Neuronal stem cell (in vitro differentiated cells): ENCODE data around the gene EXOC1L.

ENCODE experiments used
- DNase-seq: peaks from one replicate; pipeline ENCODE4 v3.0.0-alpha.2; 2013; ENCODE audit warnings: low spot score
- H2AFZ ChIP-seq: one replicate; pipeline ENCODE4 v1.6.1; 2013; ENCODE audit warnings: mild to moderate bottlenecking, low read length, inconsistent platforms
- H2AK5ac ChIP-seq: 2 replicates; pipeline ENCODE4 v1.6.1; 2013; ENCODE audit warnings: low read depth, mild to moderate bottlenecking, inconsistent platforms, low read length, moderate library complexity, mixed read lengths
- H2BK120ac ChIP-seq: 2 replicates; pipeline ENCODE4 v1.6.1; 2013; ENCODE audit warnings: low read depth, mild to moderate bottlenecking, inconsistent platforms, low read length, moderate library complexity, mixed read lengths
- H2BK12ac ChIP-seq: one replicate; pipeline ENCODE4 v1.6.1; 2013; ENCODE audit warnings: low read length, inconsistent platforms
- H2BK15ac ChIP-seq: 2 replicates; pipeline ENCODE4 v1.6.1; 2013; ENCODE audit warnings: mild to moderate bottlenecking, low read length, inconsistent platforms, mixed read lengths
- H2BK5ac ChIP-seq: one replicate; pipeline ENCODE4 v1.6.1; 2013; ENCODE audit warnings: inconsistent platforms, mild to moderate bottlenecking, low read length, moderate library complexity
- H3K14ac ChIP-seq: one replicate; pipeline ENCODE4 v1.6.1; 2013; ENCODE audit warnings: low read length, inconsistent platforms
- H3K18ac ChIP-seq: 2 replicates; pipeline ENCODE4 v1.6.1; 2013; ENCODE audit warnings: low read length, inconsistent platforms
- H3K23ac ChIP-seq: 2 replicates; pipeline ENCODE4 v1.6.1; 2013; ENCODE audit warnings: low read depth, mild to moderate bottlenecking, mixed read lengths, low read length, inconsistent platforms; ENCODE audit not compliant: poor library complexity
- H3K27ac ChIP-seq: replicated peaks from 3 replicates; pipeline ENCODE4 v1.5.1; 2013; ENCODE audit warnings: low read length, inconsistent platforms
- H3K27me3 ChIP-seq, 3 experiments: 2 replicates each; pipeline ENCODE4 v1.6.1; 2013; ENCODE audit warnings: low read length in 3 of 3, mild to moderate bottlenecking in 2 of 3, inconsistent platforms in 1 of 3, low read depth in 1 of 3, mixed read lengths in 1 of 3, moderate library complexity in 1 of 3; ENCODE audit not compliant: control insufficient read depth in 3 of 3, insufficient read depth in 3 of 3
- H3K36me3 ChIP-seq, 2 donors: replicated peaks in 1 of 2; 2 replicates each; pipeline ENCODE4 v1.6.1; 2013; ENCODE audit warnings: low read length in 2 of 2; ENCODE audit not compliant: control insufficient read depth in 2 of 2, insufficient read depth in 2 of 2
- H3K4ac ChIP-seq: 2 replicates; pipeline ENCODE4 v1.6.1; 2013; ENCODE audit warnings: inconsistent platforms, mild to moderate bottlenecking, low read length, moderate library complexity
- H3K4me1 ChIP-seq, 2 donors: 1 replicate in 1 of 2; 2 replicates in 1 of 2; pipeline ENCODE4 v1.6.1; 2013; ENCODE audit warnings: low read length in 2 of 2, low read depth in 1 of 2; ENCODE audit not compliant: control insufficient read depth in 2 of 2, insufficient read depth in 1 of 2
- H3K4me2 ChIP-seq: one replicate; pipeline ENCODE4 v1.6.1; 2013; ENCODE audit warnings: mild to moderate bottlenecking, low read length, inconsistent platforms; ENCODE audit not compliant: insufficient read depth, poor library complexity, severe bottlenecking
- H3K4me3 ChIP-seq, 2 donors: 2 replicates each; pipeline ENCODE4 v1.5.1; 2013; ENCODE audit warnings: low read length in 2 of 2, mild to moderate bottlenecking in 2 of 2, inconsistent platforms in 1 of 2, moderate library complexity in 1 of 2
- H3K79me1 ChIP-seq: one replicate; pipeline ENCODE4 v1.6.1; 2013; ENCODE audit warnings: low read depth, mild to moderate bottlenecking, inconsistent platforms, low read length, moderate library complexity
- H3K9ac ChIP-seq: one replicate; pipeline ENCODE4 v1.6.1; 2013; ENCODE audit warnings: mild to moderate bottlenecking, low read depth, low read length, inconsistent platforms; ENCODE audit not compliant: poor library complexity
- H3K9me3 ChIP-seq, 2 donors: replicated peaks in 1 of 2; 2 replicates each; pipeline versions ENCODE3 to v1.6.1; 2013; ENCODE audit warnings: low read length in 2 of 2, mild to moderate bottlenecking in 2 of 2, inconsistent platforms in 1 of 2, low read depth in 1 of 2, mixed read lengths in 1 of 2, moderate library complexity in 1 of 2; ENCODE audit not compliant: control insufficient read depth in 2 of 2, insufficient read depth in 1 of 2
- H4K8ac ChIP-seq: one replicate; pipeline ENCODE4 v1.6.1; 2013; ENCODE audit warnings: low read depth, mild to moderate bottlenecking, inconsistent platforms, low read length, moderate library complexity
- H4K91ac ChIP-seq: one replicate; pipeline ENCODE4 v1.6.1; 2013; ENCODE audit warnings: low read length, low read depth, mild to moderate bottlenecking, inconsistent platforms; ENCODE audit not compliant: poor library complexity
- WGBS, 2 donors: extraction: QIAGEN DNeasy Blood & Tissue Kit; methylation state at CpG; one replicate each; pipeline ENCODE4 v1.1.7; 2013; ENCODE audit warnings: missing lambda C conversion rate in 2 of 2, mixed read lengths in 1 of 2; ENCODE audit not compliant: insufficient read length in 2 of 2, insufficient replicate concordance in 1 of 2; ENCODE audit errors: extremely low coverage in 2 of 2; 5-methylcytosine and 5-hydroxymethylcytosine counted together

EXOC1L gene

GRCh38 chr4:55808186-55808585 is 11.4 kb upstream of the EXOC1L start:
- no CpG with 5 or more reads among the region's 2 CpGs for WGBS, 2 donors

DNA sequence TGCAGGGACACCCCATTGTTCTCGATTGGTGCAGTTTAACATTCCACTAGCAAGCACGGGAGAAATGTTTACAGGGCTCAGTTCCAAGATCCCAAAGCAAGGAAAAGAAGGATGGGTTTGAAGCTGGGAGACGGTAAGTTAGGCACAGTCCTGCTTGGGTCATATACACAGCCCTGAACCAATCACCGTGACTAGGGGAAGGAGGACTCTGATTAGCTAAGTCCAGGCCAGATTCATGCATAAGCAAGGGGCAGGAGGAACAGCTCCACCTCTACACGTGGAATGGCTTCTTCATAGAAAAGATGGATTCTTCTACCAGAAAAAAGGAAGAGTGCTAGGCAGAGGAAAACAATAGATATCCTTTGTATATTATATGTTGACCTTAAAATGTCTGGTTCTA is 11.0 kb upstream of the EXOC1L start:
- Histone ChIP-seq H3K23ac (no peak overlapping the region), H3K9me3 (no peaks in the 10 kb centered on the region), H3K4me2 (no peak overlapping the region), H2BK120ac (no peak overlapping the region), H4K91ac (no peak overlapping the region), H3K27ac (no peak overlapping the region), H3K9ac (no peak overlapping the region), H3K79me1 (peaks cover under 1% of the 10 kb centered on the region), H3K18ac (no peak overlapping the region), H2AK5ac (no peak overlapping the region), H2BK5ac (no peak overlapping the region), H4K8ac (no peak overlapping the region), H3K4me1 (peaks cover 0 to 5% of the 10 kb centered on the region in 2 donors), H3K36me3 (no peaks in the 10 kb centered on the region), H3K27me3 (no peaks in the 10 kb centered on the region), H2BK12ac (no peak overlapping the region), H3K14ac (no peak overlapping the region), H3K4ac (no peak overlapping the region), H2AFZ (no peak overlapping the region), H3K4me3 (peak overlapping the region in 1 of 2 donors; percentile 54), H2BK15ac (no peak overlapping the region)
- WGBS, 2 donors: no CpG with 5 or more reads among the region's 5 CpGs
- no peak for DNase-seq

More at GRCh38 chr4:55808186-55808585, 11.4 kb upstream of the EXOC1L start:
- Histone ChIP-seq H4K8ac (no peak overlapping the region), H3K9ac (no peak overlapping the region), H2BK12ac (no peak overlapping the region), H2BK15ac (no peak overlapping the region), H3K79me1 (no peaks in the 10 kb centered on the region), H2BK5ac (no peak overlapping the region), H4K91ac (no peak overlapping the region), H3K4me1 (peaks cover 0 to 5% of the 10 kb centered on the region in 2 donors), H3K9me3 (no peaks in the 10 kb centered on the region), H3K23ac (no peak overlapping the region), H3K36me3 (no peaks in the 10 kb centered on the region), H2AK5ac (no peak overlapping the region), H2BK120ac (no peak overlapping the region), H3K14ac (no peak overlapping the region), H3K4me2 (no peak overlapping the region), H3K18ac (no peak overlapping the region), H3K4ac (no peak overlapping the region), H3K27ac (no peak overlapping the region), H2AFZ (no peak overlapping the region), H3K4me3 (peak overlapping the region in 1 of 2 donors; percentile 58), H3K27me3 (no peaks in the 10 kb centered on the region)
- DNase-seq: no peak

DNA sequence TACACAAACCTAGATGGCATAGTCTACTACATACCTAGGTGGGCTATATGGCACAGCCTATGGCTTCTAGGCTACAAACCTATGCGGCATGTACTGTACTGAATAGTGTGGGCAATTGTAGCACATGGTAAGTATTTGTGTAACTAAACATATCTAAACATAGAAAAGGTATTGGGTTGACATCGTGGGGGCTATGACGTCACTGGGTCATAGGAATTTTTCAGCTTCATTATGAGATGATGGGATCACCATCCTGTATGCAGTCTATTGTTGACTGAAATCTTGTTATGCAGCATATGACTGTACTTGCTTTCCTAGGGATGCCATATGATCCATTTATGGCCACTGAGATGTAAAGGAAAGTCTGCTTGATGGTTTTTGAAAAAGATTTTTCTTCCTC is 1.9 kb upstream of the EXOC1L start:
- Histone ChIP-seq H2AFZ (no peak overlapping the region), H3K9ac (no peak overlapping the region), H3K14ac (no peak overlapping the region), H3K27me3 (peaks cover 0 to 44% (median 0%) of the 10 kb centered on the region in 3 experiments), H3K4me2 (no peak overlapping the region), H3K4me3 (no peak overlapping the region), H3K36me3 (no peaks in the 10 kb centered on the region), H3K9me3 (no peaks in the 10 kb centered on the region), H4K91ac (no peak overlapping the region), H3K4me1 (peaks cover 0 to 2% of the 10 kb centered on the region in 2 donors), H3K27ac (no peak overlapping the region), H3K18ac (no peak overlapping the region), H2BK120ac (no peak overlapping the region), H4K8ac (no peak overlapping the region), H3K4ac (no peak overlapping the region), H3K23ac (no peak overlapping the region), H2BK15ac (no peak overlapping the region), H3K79me1 (peaks cover 2% of the 10 kb centered on the region), H2AK5ac (no peak overlapping the region), H2BK5ac (no peak overlapping the region), H2BK12ac (no peak overlapping the region)
- no CpG with 5 or more reads among the region's 3 CpGs for WGBS, 2 donors
- no peak for DNase-seq

DNA sequence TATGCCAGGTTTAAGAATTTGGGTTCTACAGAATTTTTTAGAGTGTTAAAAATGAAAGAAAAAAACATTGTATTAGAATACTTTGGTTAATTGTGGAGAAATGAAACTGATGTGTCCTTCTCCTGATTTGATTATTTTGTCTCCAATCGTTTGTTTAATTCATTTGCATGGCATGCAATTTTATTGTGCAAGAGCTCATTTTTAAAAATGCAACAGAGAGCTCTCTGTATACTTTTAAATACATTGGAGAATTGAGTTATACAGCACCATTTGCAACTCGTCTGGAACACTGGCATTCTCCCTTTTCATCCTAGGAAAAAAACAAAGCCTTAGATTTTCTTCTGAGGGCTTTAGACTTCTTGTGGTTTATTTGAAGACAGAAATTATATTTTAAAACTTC is 689 bp downstream of the EXOC1L start:
- Histone ChIP-seq H2BK5ac (no peak overlapping the region), H2BK120ac (no peak overlapping the region), H2AFZ (no peak overlapping the region), H3K4me1 (peaks cover 0 to 2% of the 10 kb centered on the region in 2 donors), H3K4me3 (no peak overlapping the region), H4K91ac (no peak overlapping the region), H4K8ac (no peak overlapping the region), H3K27me3 (peaks cover 0 to 44% (median 0%) of the 10 kb centered on the region in 3 experiments), H3K9ac (no peak overlapping the region), H3K79me1 (no peaks in the 10 kb centered on the region), H3K18ac (no peak overlapping the region), H2BK15ac (no peak overlapping the region), H2AK5ac (no peak overlapping the region), H3K36me3 (no peaks in the 10 kb centered on the region), H3K23ac (no peak overlapping the region), H3K4me2 (no peak overlapping the region), H2BK12ac (no peak overlapping the region), H3K9me3 (no peaks in the 10 kb centered on the region), H3K4ac (no peak overlapping the region), H3K14ac (no peak overlapping the region), H3K27ac (no peak overlapping the region)
- no CpG with 5 or more reads among the region's 2 CpGs for WGBS, 2 donors
- DNase-seq: no peak
